ENCODE data around the gene DLX4.

DNA sequence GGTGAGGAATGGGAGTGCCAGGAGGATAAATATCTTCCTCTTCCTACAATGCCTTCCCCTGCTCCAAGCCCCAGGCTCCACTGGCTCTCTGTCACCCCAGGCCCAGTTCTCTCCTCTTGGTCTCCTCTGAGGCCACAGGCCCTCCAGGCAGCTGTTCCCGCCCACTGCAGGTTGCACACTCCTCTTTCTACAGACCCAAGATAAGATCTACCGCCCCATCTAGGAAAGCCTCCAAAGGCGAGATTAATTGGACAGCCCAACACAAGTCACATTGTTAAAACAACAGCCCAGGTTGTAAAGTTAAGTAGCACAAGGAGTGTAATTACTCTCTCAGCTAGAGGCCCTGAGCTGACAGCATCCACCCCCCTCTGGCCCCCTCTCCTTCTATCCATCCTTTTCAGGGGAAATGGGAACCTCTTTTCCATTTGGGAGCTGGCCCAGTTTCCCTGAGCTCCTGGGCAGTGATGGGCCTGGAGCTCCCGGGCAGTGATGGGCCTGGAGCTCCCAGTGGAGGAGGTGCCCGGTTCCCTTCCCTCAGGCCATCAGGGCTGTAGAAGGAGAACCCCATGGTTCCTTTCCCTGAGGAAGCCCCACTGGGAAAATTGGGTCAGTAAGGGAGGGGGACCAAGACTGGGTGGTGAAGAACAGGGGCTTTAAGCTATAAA lies 7.3 kb downstream of the DLX4 start:
- TF ChIP-seq, protein P1, sequence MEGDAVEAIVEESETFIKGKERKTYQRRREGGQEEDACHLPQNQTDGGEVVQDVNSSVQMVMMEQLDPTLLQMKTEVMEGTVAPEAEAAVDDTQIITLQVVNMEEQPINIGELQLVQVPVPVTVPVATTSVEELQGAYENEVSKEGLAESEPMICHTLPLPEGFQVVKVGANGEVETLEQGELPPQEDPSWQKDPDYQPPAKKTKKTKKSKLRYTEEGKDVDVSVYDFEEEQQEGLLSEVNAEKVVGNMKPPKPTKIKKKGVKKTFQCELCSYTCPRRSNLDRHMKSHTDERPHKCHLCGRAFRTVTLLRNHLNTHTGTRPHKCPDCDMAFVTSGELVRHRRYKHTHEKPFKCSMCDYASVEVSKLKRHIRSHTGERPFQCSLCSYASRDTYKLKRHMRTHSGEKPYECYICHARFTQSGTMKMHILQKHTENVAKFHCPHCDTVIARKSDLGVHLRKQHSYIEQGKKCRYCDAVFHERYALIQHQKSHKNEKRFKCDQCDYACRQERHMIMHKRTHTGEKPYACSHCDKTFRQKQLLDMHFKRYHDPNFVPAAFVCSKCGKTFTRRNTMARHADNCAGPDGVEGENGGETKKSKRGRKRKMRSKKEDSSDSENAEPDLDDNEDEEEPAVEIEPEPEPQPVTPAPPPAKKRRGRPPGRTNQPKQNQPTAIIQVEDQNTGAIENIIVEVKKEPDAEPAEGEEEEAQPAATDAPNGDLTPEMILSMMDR (IDR thresholded peaks at IDR 0.05), result no peak
- TF ChIP-seq POLR2A (IDR thresholded peaks at IDR 0.05), result no peak

Data from esophagus squamous epithelium (tissue), 4 donors.